ENCODE data around the gene SEPTIN6.

SEPTIN6 gene

GRCh38 chrX:119729408-119730201 is 36.6 kb upstream of the SEPTIN6 start:
- peaks cover 3% of the 10 kb centered on the region for H3K27me3 Mint-ChIP-seq (ENCODE audit: low read depth, poor library complexity)
- no peak overlapping the region for H3K27ac Mint-ChIP-seq
- H3K36me3 Mint-ChIP-seq (ENCODE audit: low read depth), result no peaks in the 10 kb centered on the region
- H3K4me3 Mint-ChIP-seq, result no peak overlapping the region
- TF ChIP-seq CTCF (IDR thresholded peaks at IDR 0.05), result peak; percentile 49
- peaks cover 49% of the 10 kb centered on the region for H3K9me3 Mint-ChIP-seq
- peak; percentile 62 for DNase-seq
- H3K4me1 Mint-ChIP-seq, result peaks cover 12% of the 10 kb centered on the region

- no peak for DNase-seq
- no peak overlapping the region for H3K27ac Mint-ChIP-seq
- H3K36me3 Mint-ChIP-seq (ENCODE audit: low read depth), result no peaks in the 10 kb centered on the region
- H3K27me3 Mint-ChIP-seq (ENCODE audit: low read depth, poor library complexity), result peaks cover 3% of the 10 kb centered on the region
- peaks cover 49% of the 10 kb centered on the region for H3K9me3 Mint-ChIP-seq
- H3K4me3 Mint-ChIP-seq, result no peak overlapping the region
- peaks cover 12% of the 10 kb centered on the region for H3K4me1 Mint-ChIP-seq
- TF ChIP-seq CTCF (IDR thresholded peaks at IDR 0.05), result no peak
Observed at GRCh38 chrX:119728487-119728886, 35.5 kb upstream of the SEPTIN6 start.

- no peak for TF ChIP-seq CTCF (IDR thresholded peaks at IDR 0.05)
- H3K27ac Mint-ChIP-seq, result peak overlapping the region; percentile 19
- H3K36me3 Mint-ChIP-seq (ENCODE audit: low read depth), result no peaks in the 10 kb centered on the region
- H3K9me3 Mint-ChIP-seq, result peaks cover 46% of the 10 kb centered on the region
- DNase-seq, result no peak
- no peak overlapping the region for H3K4me3 Mint-ChIP-seq
- peaks cover 3% of the 10 kb centered on the region for H3K27me3 Mint-ChIP-seq (ENCODE audit: low read depth, poor library complexity)
- peaks cover 12% of the 10 kb centered on the region for H3K4me1 Mint-ChIP-seq
Observed at GRCh38 chrX:119726900-119727555, 34.1 kb upstream of the SEPTIN6 start.

- Mint-ChIP-seq H3K36me3 (ENCODE audit: low read depth) (no peaks in the 10 kb centered on the region), H3K4me3 (no peak overlapping the region), H3K27ac (no peak overlapping the region)
Observed at GRCh38 chrX:119721926-119722325, 29.0 kb upstream of the SEPTIN6 start.

GRCh38 chrX:119721487-119721886 is 28.5 kb upstream of the SEPTIN6 start:
- no peak overlapping the region for H3K4me3 Mint-ChIP-seq
- no peak overlapping the region for H3K27ac Mint-ChIP-seq
- H3K4me1 Mint-ChIP-seq, result peaks cover 8% of the 10 kb centered on the region
- no peaks in the 10 kb centered on the region for H3K27me3 Mint-ChIP-seq (ENCODE audit: low read depth, poor library complexity)
- TF ChIP-seq CTCF (IDR thresholded peaks at IDR 0.05), result no peak
- H3K36me3 Mint-ChIP-seq (ENCODE audit: low read depth), result no peaks in the 10 kb centered on the region
- H3K9me3 Mint-ChIP-seq, result peaks cover 55% of the 10 kb centered on the region
- no peak for DNase-seq

More at GRCh38 chrX:119721926-119722325, 29.0 kb upstream of the SEPTIN6 start:
- TF ChIP-seq CTCF (IDR thresholded peaks at IDR 0.05), result no peak
- H3K27me3 Mint-ChIP-seq (ENCODE audit: low read depth, poor library complexity), result no peaks in the 10 kb centered on the region
- DNase-seq, result no peak
- H3K9me3 Mint-ChIP-seq, result peaks cover 54% of the 10 kb centered on the region
- peaks cover 9% of the 10 kb centered on the region for H3K4me1 Mint-ChIP-seq

Measured in nephron progenitor cell (in vitro differentiated cells).